IMR-90 (cell line): Measurements from ENCODE around the gene FXYD6. TPM values are rescaled to one million over a fixed set of nuclear protein-coding genes. Genes with fewer than 3 reads are reported as not detected.

Experiments used
- ATAC-seq: fragments of 200-7000 bp; cut with Tn5 transposase; 2 replicates; pipeline ENCODE4 v1.9.1; 2020; ENCODE audit warnings: low read depth, mild to moderate bottlenecking, moderate library complexity
- BruUV-seq: library from RNA; stranded (reverse); fragments of 400-500 nt; replicated peaks from 2 replicates; lab custom pipeline; 2021; lab: Mats Ljungman, UMichigan
- CTCF ChIA-PET: fragments of 300-600 bp; formaldehyde crosslinking; extraction: SDS; loops from one replicate; lab custom pipeline; 2021; ENCODE audit warnings: antibody characterized with exemption; lab: Yijun Ruan, JAX
- POLR2A ChIA-PET: fragments of 300-600 bp; sonication (Branson Sonifier 250); formaldehyde crosslinking; loops from one replicate; lab custom pipeline; 2022; ENCODE audit warnings: antibody characterized with exemption; ENCODE audit not compliant: unreplicated experiment; lab: Charles Lee
- DNase-seq: peaks from one replicate; pipeline ENCODE4 v3.0.0; 2013
- H2AFZ ChIP-seq: replicated peaks from 2 replicates; pipeline ENCODE3; 2013; ENCODE audit warnings: low read length, mild to moderate bottlenecking; ENCODE audit not compliant: poor library complexity
- H2AK5ac ChIP-seq: 2 replicates; pipeline ENCODE4 v1.6.1; 2013; ENCODE audit warnings: low read depth, low read length, inconsistent platforms
- H2AK9ac ChIP-seq: replicated peaks from 2 replicates; pipeline ENCODE3; 2013; ENCODE audit warnings: mild to moderate bottlenecking, low read depth, low read length, moderate library complexity; ENCODE audit not compliant: poor library complexity
- H2BK120ac ChIP-seq: 2 replicates; pipeline ENCODE4 v1.6.1; 2013; ENCODE audit warnings: low read depth, low read length, inconsistent platforms
- H2BK15ac ChIP-seq: 3 replicates; pipeline ENCODE4 v1.6.1; 2013; ENCODE audit warnings: low read depth, low read length, inconsistent platforms
- H2BK20ac ChIP-seq: 2 replicates; pipeline ENCODE4 v1.6.1; 2013; ENCODE audit warnings: low read depth, mild to moderate bottlenecking, inconsistent platforms, low read length, moderate library complexity
- H2BK5ac ChIP-seq: 2 replicates; pipeline ENCODE4 v1.6.1; 2013; ENCODE audit warnings: mild to moderate bottlenecking, low read depth, low read length, inconsistent platforms; ENCODE audit not compliant: poor library complexity, severe bottlenecking
- H3K14ac ChIP-seq: replicated peaks from 2 replicates; pipeline ENCODE4 v1.6.1; 2013; ENCODE audit warnings: low read depth, low read length, inconsistent platforms
- H3K18ac ChIP-seq: 2 replicates; pipeline ENCODE4 v1.6.1; 2013; ENCODE audit warnings: low read depth, low read length, control low read depth
- H3K23ac ChIP-seq: 2 replicates; pipeline ENCODE4 v1.6.1; 2013; ENCODE audit warnings: low read depth, low read length, inconsistent platforms
- H3K27ac ChIP-seq: 2 replicates; pipeline ENCODE4 v1.5.1; 2013; ENCODE audit warnings: mild to moderate bottlenecking, control low read depth, low read length; ENCODE audit not compliant: insufficient read depth
- H3K27me3 ChIP-seq: 2 replicates; pipeline ENCODE4 v1.6.1; 2013; ENCODE audit warnings: low read length; ENCODE audit not compliant: control insufficient read depth, insufficient read depth
- H3K36me3 ChIP-seq: 2 replicates; pipeline ENCODE4 v1.6.1; 2013; ENCODE audit warnings: low read length, mixed read lengths; ENCODE audit not compliant: control insufficient read depth, insufficient read depth
- H3K4ac ChIP-seq: 2 replicates; pipeline ENCODE4 v1.6.1; 2013; ENCODE audit warnings: low read depth, low read length, inconsistent platforms
- H3K4me1 ChIP-seq: 2 replicates; pipeline ENCODE4 v1.6.1; 2013; ENCODE audit warnings: low read length, mixed read lengths; ENCODE audit not compliant: control insufficient read depth, insufficient read depth
- H3K4me2 ChIP-seq: 2 replicates; pipeline ENCODE4 v1.6.1; 2013; ENCODE audit warnings: low read depth, mild to moderate bottlenecking, control low read depth, low read length, moderate library complexity
- H3K4me3 ChIP-seq: 2 replicates; pipeline ENCODE4 v1.5.1; 2013; ENCODE audit warnings: low read depth, mild to moderate bottlenecking, control low read depth, low read length, moderate library complexity; ENCODE audit not compliant: insufficient read depth
- H3K56ac ChIP-seq: 2 replicates; pipeline ENCODE4 v1.6.1; 2013; ENCODE audit warnings: low read length, inconsistent platforms; ENCODE audit not compliant: insufficient read depth; ENCODE audit errors: extremely low read depth
- H3K79me1 ChIP-seq, 2 experiments: 2 replicates each; pipeline ENCODE4 v1.6.1; 2013; ENCODE audit warnings: low read length in 2 of 2, inconsistent platforms in 1 of 2, low read depth in 1 of 2
- H3K9ac ChIP-seq: 2 replicates; pipeline ENCODE4 v1.6.1; 2013; ENCODE audit warnings: low read depth, low read length, control low read depth
- H3K9me1 ChIP-seq: 2 replicates; pipeline ENCODE4 v1.6.1; 2013; ENCODE audit warnings: low read length, inconsistent platforms; ENCODE audit not compliant: insufficient read depth
- H3K9me3 ChIP-seq: 2 replicates; pipeline ENCODE4 v1.6.1; 2013; ENCODE audit warnings: low read length; ENCODE audit not compliant: control insufficient read depth, insufficient read depth
- H4K20me1 ChIP-seq: 2 replicates; pipeline ENCODE4 v1.6.1; 2013; ENCODE audit warnings: low read length, inconsistent platforms; ENCODE audit not compliant: insufficient read depth
- H4K5ac ChIP-seq: 2 replicates; pipeline ENCODE4 v1.6.1; 2013; ENCODE audit warnings: mild to moderate bottlenecking, low read depth, low read length, control low read depth
- H4K8ac ChIP-seq, 2 experiments: 2 replicates each; pipeline ENCODE4 v1.6.1; 2013; ENCODE audit warnings: low read depth in 2 of 2, low read length in 2 of 2, control low read depth in 1 of 2, inconsistent platforms in 1 of 2
- H4K91ac ChIP-seq: 2 replicates; pipeline ENCODE4 v1.6.1; 2013; ENCODE audit warnings: low read depth, low read length, inconsistent platforms; ENCODE audit not compliant: insufficient read depth
- BHLHE40 ChIP-seq: fragments of 150-350 bp; IDR thresholded peaks from 2 replicates; pipeline ENCODE4 v1.6.1; 2016; ENCODE audit warnings: mild to moderate bottlenecking, low read depth, low read length
- CEBPB ChIP-seq: IDR thresholded peaks from 2 replicates; pipeline ENCODE4 v1.6.1; 2012; ENCODE audit warnings: low read depth, low read length, improper control_type of control experiment
- CHD1 ChIP-seq: IDR thresholded peaks from 2 replicates; pipeline ENCODE4 v1.6.1; 2012; ENCODE audit warnings: low read depth, low read length, improper control_type of control experiment
- FOS ChIP-seq: fragments of 150-350 bp; IDR thresholded peaks from 2 replicates; pipeline ENCODE4 v1.6.1; 2016; ENCODE audit warnings: low read depth, low read length
- MAFK ChIP-seq: IDR thresholded peaks from 2 replicates; pipeline ENCODE4 v1.6.1; 2012; ENCODE audit warnings: low read depth, low read length, improper control_type of control experiment
- MAZ ChIP-seq: IDR thresholded peaks from 2 replicates; pipeline ENCODE4 v1.6.1; 2012; ENCODE audit warnings: low read depth, mild to moderate bottlenecking, low read length, improper control_type of control experiment, moderate library complexity, borderline replicate concordance
- MXI1 ChIP-seq: IDR thresholded peaks from 2 replicates; pipeline ENCODE4 v1.6.1; 2012; ENCODE audit warnings: low read depth, mild to moderate bottlenecking, low read length, moderate library complexity, borderline replicate concordance
- NFE2L2 ChIP-seq: fragments of 150-350 bp; IDR thresholded peaks from 2 replicates; pipeline ENCODE4 v1.6.1; 2016; ENCODE audit warnings: low read depth, mild to moderate bottlenecking, low read length
- POLR2A ChIP-seq: IDR thresholded peaks from 2 replicates; pipeline ENCODE4 v1.6.1; 2012; ENCODE audit warnings: mild to moderate bottlenecking, low read depth, low read length
- RCOR1 ChIP-seq: IDR thresholded peaks from 2 replicates; pipeline ENCODE4 v1.6.1; 2012; ENCODE audit warnings: mild to moderate bottlenecking, low read length, improper control_type of control experiment; ENCODE audit not compliant: insufficient replicate concordance
- RFX5 ChIP-seq: IDR thresholded peaks from 2 replicates; pipeline ENCODE4 v1.8.0; 2012; ENCODE audit warnings: low read depth, mild to moderate bottlenecking, low read length, moderate library complexity
- WGBS, 2 experiments: methylation state at CpG; one replicate each; pipeline versions ENCODE4 v1.1.5 to v1.1.7; 2013; ENCODE audit warnings: missing lambda C conversion rate in 2 of 2; ENCODE audit not compliant: insufficient read length in 1 of 2; ENCODE audit errors: extremely low coverage in 2 of 2; 5-methylcytosine and 5-hydroxymethylcytosine counted together
- dilution Hi-C: fragments of 300-500 bp; cut with HindIII; formaldehyde crosslinking; loops from one replicate; pipeline ENCODE4 v1.14.3; 2018; ENCODE audit warnings: low sequenced_read_pairs; ENCODE audit not compliant: unreplicated experiment
- in situ Hi-C: fragments of 300-500 bp; cut with MboI; formaldehyde crosslinking; loops from 3 replicates; pipeline ENCODE4 v1.14.3; 2019; ENCODE audit warnings: low sequenced_read_pairs, inconsistent platforms, mixed read lengths
- intact Hi-C: fragments of 100-400 bp; cut with micrococcal nuclease; formaldehyde crosslinking; loops from 2 replicates; pipeline ENCODE4 v1.10.0; 2022
- polyA plus RNA-seq, 3 experiments: library from polyadenylated mRNA; depleted of rRNA; stranded (reverse); fragments of >200 nt; gene quantifications; 2 replicates each; pipeline ENCODE4 v1.2.3, GENCODE V29; 2012; ENCODE audit warnings: low replicate concordance in 1 of 3
- total RNA-seq: library from RNA; depleted of rRNA; stranded (reverse); fragments of >200 nt; gene quantifications from 2 replicates; pipeline ENCODE4 v1.2.3, GENCODE V29; 2012
- TF ChIP-seq, protein P1 (sequence below): fragments of 150-350 bp; IDR thresholded peaks from 2 replicates; pipeline ENCODE4 v1.6.1; 2017; ENCODE audit warnings: mild to moderate bottlenecking, antibody characterized with exemption, low read length, low read depth
- TF ChIP-seq, protein P2 (sequence below): conservative IDR thresholded peaks from 2 replicates; pipeline ENCODE4 v1.5.1; 2012; ENCODE audit warnings: mild to moderate bottlenecking, low read depth, low read length, improper control_type of control experiment
- TF ChIP-seq, protein P3 (sequence below): fragments of 150-350 bp; IDR thresholded peaks from 2 replicates; pipeline ENCODE4 v1.6.1; 2016; ENCODE audit warnings: low read depth, mild to moderate bottlenecking, low read length, moderate library complexity, borderline replicate concordance

FXYD6 gene
- total and polyA plus RNA-seq, 2 of the 4 experiments (the other 2 are of a cell fraction), result 0.32 TPM; not detected in 1

DNA sequence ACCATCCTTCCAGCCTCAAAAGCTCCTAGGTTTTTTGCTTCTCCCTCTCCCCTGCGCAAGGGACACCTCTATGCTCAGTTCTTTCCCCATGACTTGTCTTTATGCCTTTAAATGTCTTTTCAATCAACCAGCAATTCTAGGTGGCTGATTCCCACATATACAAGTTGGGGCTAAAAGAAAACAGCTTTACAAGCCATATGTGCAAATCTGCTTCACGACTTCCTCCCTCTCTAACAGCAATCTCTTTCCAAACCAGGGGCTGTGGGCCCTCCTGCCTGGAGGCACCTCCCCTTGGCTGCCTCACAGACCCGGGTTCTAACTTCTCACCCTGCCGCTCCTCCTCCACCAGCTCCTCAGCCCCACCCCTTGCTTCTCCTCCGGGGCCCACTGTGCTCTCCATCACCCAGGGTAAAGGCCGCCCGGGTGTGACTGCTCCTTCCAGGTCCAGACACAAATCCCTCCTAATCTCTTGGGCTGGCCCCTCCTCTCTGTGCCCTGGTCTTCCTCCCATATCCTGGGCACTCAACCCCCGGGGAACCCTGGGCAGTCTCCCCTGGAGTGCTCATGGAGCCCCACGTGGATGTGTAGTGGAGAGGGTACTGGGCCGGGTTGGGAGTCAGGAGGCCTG, 38.6 kb upstream of the FXYD6 start:
- dilution Hi-C loops (no loop called here), intact Hi-C loops (no loop called here), in situ Hi-C loops (no loop called here)
- no peak for DNase-seq
- Histone ChIP-seq H3K56ac (no peak overlapping the region), H4K91ac (no peak overlapping the region), H3K4me2 (no peak overlapping the region), H3K18ac (no peak overlapping the region), H3K4me1 (no peaks in the 10 kb centered on the region), H4K5ac (no peak overlapping the region), H3K36me3 (no peaks in the 10 kb centered on the region), H4K20me1 (no peaks in the 10 kb centered on the region), H3K79me1 (no peaks in the 10 kb centered on the region), H3K27me3 (peaks cover 6% of the 10 kb centered on the region), H3K23ac (no peak overlapping the region), H3K4ac (no peak overlapping the region), H3K9me3 (no peaks in the 10 kb centered on the region), H2AFZ (no peak overlapping the region), H2AK5ac (no peak overlapping the region), H2BK5ac (no peak overlapping the region), H3K9ac (no peak overlapping the region), H3K14ac (no peak overlapping the region), H4K8ac (no peak overlapping the region), H3K27ac (no peak overlapping the region), H3K9me1 (no peaks in the 10 kb centered on the region), H2BK15ac (no peak overlapping the region), H3K4me3 (no peak overlapping the region), H2BK120ac (no peak overlapping the region), H2AK9ac (no peak overlapping the region), H2BK20ac (no peak overlapping the region)
- TF ChIP-seq RCOR1, result no peak
- TF ChIP-seq MAZ, result no peak
- TF ChIP-seq, protein P1, sequence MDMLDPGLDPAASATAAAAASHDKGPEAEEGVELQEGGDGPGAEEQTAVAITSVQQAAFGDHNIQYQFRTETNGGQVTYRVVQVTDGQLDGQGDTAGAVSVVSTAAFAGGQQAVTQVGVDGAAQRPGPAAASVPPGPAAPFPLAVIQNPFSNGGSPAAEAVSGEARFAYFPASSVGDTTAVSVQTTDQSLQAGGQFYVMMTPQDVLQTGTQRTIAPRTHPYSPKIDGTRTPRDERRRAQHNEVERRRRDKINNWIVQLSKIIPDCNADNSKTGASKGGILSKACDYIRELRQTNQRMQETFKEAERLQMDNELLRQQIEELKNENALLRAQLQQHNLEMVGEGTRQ, result no peak
- TF ChIP-seq, protein P2, sequence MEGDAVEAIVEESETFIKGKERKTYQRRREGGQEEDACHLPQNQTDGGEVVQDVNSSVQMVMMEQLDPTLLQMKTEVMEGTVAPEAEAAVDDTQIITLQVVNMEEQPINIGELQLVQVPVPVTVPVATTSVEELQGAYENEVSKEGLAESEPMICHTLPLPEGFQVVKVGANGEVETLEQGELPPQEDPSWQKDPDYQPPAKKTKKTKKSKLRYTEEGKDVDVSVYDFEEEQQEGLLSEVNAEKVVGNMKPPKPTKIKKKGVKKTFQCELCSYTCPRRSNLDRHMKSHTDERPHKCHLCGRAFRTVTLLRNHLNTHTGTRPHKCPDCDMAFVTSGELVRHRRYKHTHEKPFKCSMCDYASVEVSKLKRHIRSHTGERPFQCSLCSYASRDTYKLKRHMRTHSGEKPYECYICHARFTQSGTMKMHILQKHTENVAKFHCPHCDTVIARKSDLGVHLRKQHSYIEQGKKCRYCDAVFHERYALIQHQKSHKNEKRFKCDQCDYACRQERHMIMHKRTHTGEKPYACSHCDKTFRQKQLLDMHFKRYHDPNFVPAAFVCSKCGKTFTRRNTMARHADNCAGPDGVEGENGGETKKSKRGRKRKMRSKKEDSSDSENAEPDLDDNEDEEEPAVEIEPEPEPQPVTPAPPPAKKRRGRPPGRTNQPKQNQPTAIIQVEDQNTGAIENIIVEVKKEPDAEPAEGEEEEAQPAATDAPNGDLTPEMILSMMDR, result no peak
- TF ChIP-seq CHD1, result no peak
- no peak for TF ChIP-seq BHLHE40
- no peak for TF ChIP-seq FOS
- no peak for TF ChIP-seq POLR2A
- TF ChIP-seq MAFK, result no peak
- no peak for TF ChIP-seq NFE2L2
- no peak for TF ChIP-seq CEBPB
- TF ChIP-seq, protein P3, sequence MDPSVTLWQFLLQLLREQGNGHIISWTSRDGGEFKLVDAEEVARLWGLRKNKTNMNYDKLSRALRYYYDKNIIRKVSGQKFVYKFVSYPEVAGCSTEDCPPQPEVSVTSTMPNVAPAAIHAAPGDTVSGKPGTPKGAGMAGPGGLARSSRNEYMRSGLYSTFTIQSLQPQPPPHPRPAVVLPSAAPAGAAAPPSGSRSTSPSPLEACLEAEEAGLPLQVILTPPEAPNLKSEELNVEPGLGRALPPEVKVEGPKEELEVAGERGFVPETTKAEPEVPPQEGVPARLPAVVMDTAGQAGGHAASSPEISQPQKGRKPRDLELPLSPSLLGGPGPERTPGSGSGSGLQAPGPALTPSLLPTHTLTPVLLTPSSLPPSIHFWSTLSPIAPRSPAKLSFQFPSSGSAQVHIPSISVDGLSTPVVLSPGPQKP, result no peak
- no peak for TF ChIP-seq RFX5
- no peak for TF ChIP-seq MXI1
- ChIA-PET POLR2A (no interaction called here), CTCF (no interaction called here)
- BruUV-seq, result no TSS peak
- 100% methylated on average over 1 of the region's 10 CpGs; no CpG with 5 or more reads in 1 of the 2 experiments for WGBS, 2 experiments
- ATAC-seq, result no peak
